ENCODE data around the gene CCDC51. TPM values are rescaled to one million over a fixed set of nuclear protein-coding genes. Genes with fewer than 3 reads are reported as not detected.
A peak's percentile ranks its signal among the peaks of the same experiment; 100 is the strongest.

The CCDC51 gene
- total and polyA plus RNA-seq, 5 donors from 2014 or later = 4.6 to 13.7 (median 9.1) TPM

GRCh38 chr3:48417529-48418108 lies 22.3 kb downstream of the CCDC51 start:
- DNase-seq (no peak), ATAC-seq (ENCODE audit: low read depth in 2 of 2) (no peak)
- Histone ChIP-seq H3K4me3 (ENCODE audit: low read depth, low read length) (no peak overlapping the region), H3K27me3 (ENCODE audit: control insufficient read depth, insufficient read depth, low read length) (no peaks in the 10 kb centered on the region), H3K4me1 (ENCODE audit: control insufficient read depth, insufficient read depth, low read length, poor library complexity, severe bottlenecking) (no peaks in the 10 kb centered on the region), H3K9me3 (ENCODE audit: control insufficient read depth in 2 of 2, low read length in 2 of 2) (no peaks in the 10 kb centered on the region), H3K27ac (ENCODE audit: insufficient read depth, low read length, poor library complexity, severe bottlenecking) (no peak overlapping the region), H3K36me3 (ENCODE audit: control insufficient read depth, insufficient read depth, low read length) (no peaks in the 10 kb centered on the region)
- Mint-ChIP-seq H3K36me3 (no peaks in the 10 kb centered on the region), H3K9me3 (peaks cover 0 to 2% (median 0%) of the 10 kb centered on the region in 7 donors), H3K4me1 (no peaks in the 10 kb centered on the region), H3K27me3 (no peaks in the 10 kb centered on the region), H3K4me3 (no peak overlapping the region), H3K27ac (no peak overlapping the region)

GRCh38 chr3:48416546-48416945 lies 23.4 kb downstream of the CCDC51 start:
- H3K4me3 Mint-ChIP-seq = no peak overlapping the region
- Histone ChIP-seq H3K36me3 (ENCODE audit: control insufficient read depth, insufficient read depth, low read length) (no peaks in the 10 kb centered on the region), H3K4me1 (ENCODE audit: control insufficient read depth, insufficient read depth, low read length, poor library complexity, severe bottlenecking) (no peaks in the 10 kb centered on the region), H3K9me3 (ENCODE audit: control insufficient read depth in 2 of 2, low read length in 2 of 2) (no peaks in the 10 kb centered on the region), H3K27me3 (ENCODE audit: control insufficient read depth, insufficient read depth, low read length) (no peaks in the 10 kb centered on the region), H3K4me3 (ENCODE audit: low read depth, low read length) (no peak overlapping the region), H3K27ac (ENCODE audit: insufficient read depth, low read length, poor library complexity, severe bottlenecking) (no peak overlapping the region)
- DNase-seq (no peak), ATAC-seq (ENCODE audit: low read depth in 2 of 2) (no peak)
- no peaks in the 10 kb centered on the region for H3K36me3 Mint-ChIP-seq
- no peaks in the 10 kb centered on the region for H3K4me1 Mint-ChIP-seq
- no peaks in the 10 kb centered on the region for H3K27me3 Mint-ChIP-seq
- peak overlapping the region in 1 of 3 donors; percentile 6 for H3K27ac Mint-ChIP-seq
- peaks cover 0 to 2% (median 0%) of the 10 kb centered on the region in 7 donors for H3K9me3 Mint-ChIP-seq

GRCh38 chr3:48416091-48416505 lies 23.8 kb downstream of the CCDC51 start:
- no peak overlapping the region for H3K4me3 Mint-ChIP-seq
- peaks cover 0 to 2% (median 0%) of the 10 kb centered on the region in 7 donors for H3K9me3 Mint-ChIP-seq
- no peaks in the 10 kb centered on the region for H3K27me3 Mint-ChIP-seq
- no peak overlapping the region for H3K27ac Mint-ChIP-seq
- Histone ChIP-seq H3K27me3 (ENCODE audit: control insufficient read depth, insufficient read depth, low read length) (no peaks in the 10 kb centered on the region), H3K9me3 (ENCODE audit: control insufficient read depth in 2 of 2, low read length in 2 of 2) (no peaks in the 10 kb centered on the region), H3K4me1 (ENCODE audit: control insufficient read depth, insufficient read depth, low read length, poor library complexity, severe bottlenecking) (no peaks in the 10 kb centered on the region), H3K36me3 (ENCODE audit: control insufficient read depth, insufficient read depth, low read length) (no peaks in the 10 kb centered on the region), H3K4me3 (ENCODE audit: low read depth, low read length) (no peak overlapping the region), H3K27ac (ENCODE audit: insufficient read depth, low read length, poor library complexity, severe bottlenecking) (no peak overlapping the region)
- no peaks in the 10 kb centered on the region for H3K4me1 Mint-ChIP-seq
- no peak for ATAC-seq (ENCODE audit: low read depth in 2 of 2)
- no peaks in the 10 kb centered on the region for H3K36me3 Mint-ChIP-seq
- DNase-seq = no peak

- Mint-ChIP-seq H3K27me3 (no peaks in the 10 kb centered on the region), H3K4me3 (no peak overlapping the region), H3K27ac (no peak overlapping the region), H3K9me3 (peaks cover 0 to 2% (median 0%) of the 10 kb centered on the region in 7 donors), H3K4me1 (no peaks in the 10 kb centered on the region), H3K36me3 (no peaks in the 10 kb centered on the region)
- ATAC-seq (ENCODE audit: low read depth in 2 of 2) (no peak), DNase-seq (no peak)
- Histone ChIP-seq H3K36me3 (ENCODE audit: control insufficient read depth, insufficient read depth, low read length) (no peaks in the 10 kb centered on the region), H3K27ac (ENCODE audit: insufficient read depth, low read length, poor library complexity, severe bottlenecking) (no peak overlapping the region), H3K9me3 (ENCODE audit: control insufficient read depth in 2 of 2, low read length in 2 of 2) (no peaks in the 10 kb centered on the region), H3K4me3 (ENCODE audit: low read depth, low read length) (no peak overlapping the region), H3K27me3 (ENCODE audit: control insufficient read depth, insufficient read depth, low read length) (no peaks in the 10 kb centered on the region), H3K4me1 (ENCODE audit: control insufficient read depth, insufficient read depth, low read length, poor library complexity, severe bottlenecking) (no peaks in the 10 kb centered on the region)
These were observed 24.5 kb downstream of the CCDC51 start for GRCh38 chr3:48415251-48415953.

- Histone ChIP-seq H3K9me3 (ENCODE audit: control insufficient read depth in 2 of 2, low read length in 2 of 2) (no peaks in the 10 kb centered on the region), H3K27ac (ENCODE audit: insufficient read depth, low read length, poor library complexity, severe bottlenecking) (no peak overlapping the region), H3K27me3 (ENCODE audit: control insufficient read depth, insufficient read depth, low read length) (no peaks in the 10 kb centered on the region), H3K4me1 (ENCODE audit: control insufficient read depth, insufficient read depth, low read length, poor library complexity, severe bottlenecking) (no peaks in the 10 kb centered on the region), H3K4me3 (ENCODE audit: low read depth, low read length) (no peak overlapping the region), H3K36me3 (ENCODE audit: control insufficient read depth, insufficient read depth, low read length) (no peaks in the 10 kb centered on the region)
- no peak for DNase-seq
- no peak overlapping the region for H3K27ac Mint-ChIP-seq
- H3K36me3 Mint-ChIP-seq = no peaks in the 10 kb centered on the region
- no peak for ATAC-seq (ENCODE audit: low read depth in 2 of 2)
- H3K9me3 Mint-ChIP-seq = peaks cover 0 to 2% (median 0%) of the 10 kb centered on the region in 7 donors
- no peak overlapping the region for H3K4me3 Mint-ChIP-seq
- no peaks in the 10 kb centered on the region for H3K4me1 Mint-ChIP-seq
- no peaks in the 10 kb centered on the region for H3K27me3 Mint-ChIP-seq
These were observed 25.3 kb downstream of the CCDC51 start for GRCh38 chr3:48414376-48415250.

- Histone ChIP-seq H3K27ac (ENCODE audit: insufficient read depth, low read length, poor library complexity, severe bottlenecking) (no peak overlapping the region), H3K4me1 (ENCODE audit: control insufficient read depth, insufficient read depth, low read length, poor library complexity, severe bottlenecking) (no peaks in the 10 kb centered on the region), H3K4me3 (ENCODE audit: low read depth, low read length) (no peak overlapping the region), H3K27me3 (ENCODE audit: control insufficient read depth, insufficient read depth, low read length) (no peaks in the 10 kb centered on the region), H3K36me3 (ENCODE audit: control insufficient read depth, insufficient read depth, low read length) (no peaks in the 10 kb centered on the region), H3K9me3 (ENCODE audit: control insufficient read depth in 2 of 2, low read length in 2 of 2) (no peaks in the 10 kb centered on the region)
- no peak for ATAC-seq (ENCODE audit: low read depth in 2 of 2)
- H3K27ac Mint-ChIP-seq = no peak overlapping the region
- H3K36me3 Mint-ChIP-seq = no peaks in the 10 kb centered on the region
- peaks cover 0 to 2% (median 0%) of the 10 kb centered on the region in 7 donors for H3K9me3 Mint-ChIP-seq
- H3K27me3 Mint-ChIP-seq = no peaks in the 10 kb centered on the region
- H3K4me3 Mint-ChIP-seq = peak overlapping the region in 1 of 4 donors; percentile 36
- DNase-seq = no peak
- no peaks in the 10 kb centered on the region for H3K4me1 Mint-ChIP-seq
These were observed 26.3 kb downstream of the CCDC51 start for GRCh38 chr3:48413611-48414010.

- H3K9me3 ChIP-seq (ENCODE audit: control insufficient read depth in 2 of 2, low read length in 2 of 2) = no peaks in the 10 kb centered on the region
- Mint-ChIP-seq H3K36me3 (no peaks in the 10 kb centered on the region), H3K27me3 (no peaks in the 10 kb centered on the region), H3K27ac (no peak overlapping the region), H3K4me3 (peak overlapping the region in 1 of 4 donors; percentile 36), H3K9me3 (peaks cover 0 to 2% (median 0%) of the 10 kb centered on the region in 7 donors), H3K4me1 (no peaks in the 10 kb centered on the region)
- H3K27ac ChIP-seq (ENCODE audit: insufficient read depth, low read length, poor library complexity, severe bottlenecking) = no peak overlapping the region
- ATAC-seq (ENCODE audit: low read depth in 2 of 2) (no peak), DNase-seq (no peak)
- no peaks in the 10 kb centered on the region for H3K4me1 ChIP-seq (ENCODE audit: control insufficient read depth, insufficient read depth, low read length, poor library complexity, severe bottlenecking)
- H3K4me3 ChIP-seq (ENCODE audit: low read depth, low read length) = no peak overlapping the region
- no peaks in the 10 kb centered on the region for H3K27me3 ChIP-seq (ENCODE audit: control insufficient read depth, insufficient read depth, low read length)
- H3K36me3 ChIP-seq (ENCODE audit: control insufficient read depth, insufficient read depth, low read length) = no peaks in the 10 kb centered on the region
These were observed 26.8 kb downstream of the CCDC51 start for GRCh38 chr3:48413086-48413485.

All from CD4-positive, CD25-positive, alpha-beta regulatory T cell (primary cell).